GM23338 (cell line): Measurements from ENCODE around the gene ALDH18A1. TPM values are rescaled to one million over a fixed set of nuclear protein-coding genes. Genes with fewer than 3 reads are reported as not detected.

Source experiments
- ATAC-seq: fragments of 200-7000 bp; cut with Tn5 transposase; 3 replicates; pipeline ENCODE4 v1.9.1; 2020
- DNase-seq: peaks from one replicate; pipeline ENCODE4 v3.0.0-alpha.2; 2015; ENCODE audit warnings: low spot score
- H2AFZ ChIP-seq: fragments of 200-600 bp; sonication (generic); 2 replicates; pipeline ENCODE4 v1.8.0; 2016; ENCODE audit warnings: antibody characterized with exemption, mild to moderate bottlenecking, moderate library complexity
- H3F3A ChIP-seq: fragments of 200-600 bp; sonication (generic); replicated peaks from 2 replicates; pipeline ENCODE4 v1.8.0; 2017; ENCODE audit warnings: antibody characterized with exemption, mixed run types, low read depth
- H3K27ac ChIP-seq: fragments of 200-600 bp; sonication (generic); 2 replicates; pipeline ENCODE4 v1.6.1; 2016; ENCODE audit warnings: low read depth
- H3K27me3 ChIP-seq: fragments of 200-600 bp; sonication (generic); 2 replicates; pipeline ENCODE4 v1.8.0; 2016; ENCODE audit warnings: mild to moderate bottlenecking, mixed run types, moderate library complexity; ENCODE audit not compliant: insufficient read depth
- H3K36me3 ChIP-seq: fragments of 200-600 bp; sonication (generic); 2 replicates; pipeline ENCODE4 v1.8.0; 2016; ENCODE audit warnings: mild to moderate bottlenecking; ENCODE audit not compliant: insufficient read depth
- H3K4me1 ChIP-seq: fragments of 200-600 bp; sonication (generic); 2 replicates; pipeline ENCODE4 v1.8.0; 2016; ENCODE audit warnings: mild to moderate bottlenecking, moderate library complexity; ENCODE audit not compliant: insufficient read depth
- H3K4me2 ChIP-seq: fragments of 200-600 bp; sonication (generic); 2 replicates; pipeline ENCODE4 v1.7.1; 2017; ENCODE audit warnings: mixed run types
- H3K4me3 ChIP-seq: fragments of 200-600 bp; sonication (generic); 2 replicates; pipeline ENCODE4 v1.6.1; 2016; ENCODE audit warnings: mixed run types
- H3K79me2 ChIP-seq: fragments of 200-600 bp; sonication (generic); replicated peaks from 2 replicates; pipeline ENCODE4 v1.8.0; 2017; ENCODE audit warnings: mild to moderate bottlenecking; ENCODE audit not compliant: insufficient read depth
- H3K9me2 ChIP-seq: fragments of 200-600 bp; sonication (generic); 2 replicates; pipeline ENCODE4 v1.8.0; 2017; ENCODE audit not compliant: insufficient read depth
- H4K20me1 ChIP-seq: fragments of 200-600 bp; sonication (generic); replicated peaks from 2 replicates; pipeline ENCODE4 v1.8.0; 2017; ENCODE audit warnings: mild to moderate bottlenecking; ENCODE audit not compliant: insufficient read depth
- H3K27ac Mint-ChIP-seq: 2 replicates; pipeline ENCODE4 v1.8.0; 2020; ENCODE audit warnings: inconsistent platforms, mild to moderate bottlenecking, moderate library complexity, mixed read lengths
- H3K27me3 Mint-ChIP-seq: 3 replicates; pipeline ENCODE4 v1.8.0; 2022; ENCODE audit warnings: low read depth, mild to moderate bottlenecking, moderate library complexity, mixed read lengths, inconsistent platforms; ENCODE audit not compliant: insufficient read depth, poor library complexity
- H3K36me3 Mint-ChIP-seq: 3 replicates; pipeline ENCODE4 v1.8.0; 2021; ENCODE audit warnings: low read depth, mild to moderate bottlenecking, inconsistent platforms, moderate library complexity, mixed read lengths
- H3K4me1 Mint-ChIP-seq: 3 replicates; pipeline ENCODE4 v1.8.0; 2020; ENCODE audit warnings: mild to moderate bottlenecking, inconsistent platforms, mixed read lengths
- H3K4me3 Mint-ChIP-seq: 3 replicates; pipeline ENCODE4 v1.8.0; 2021; ENCODE audit warnings: moderate library complexity, mild to moderate bottlenecking, inconsistent platforms, mixed read lengths
- H3K9me3 Mint-ChIP-seq: 3 replicates; pipeline ENCODE4 v1.8.0; 2020; ENCODE audit warnings: moderate library complexity, mild to moderate bottlenecking, inconsistent platforms, mixed read lengths
- CREB1 ChIP-seq: fragments of 250-450 bp; sonication (Bioruptor Pico); IDR thresholded peaks from 2 replicates; pipeline ENCODE4 v1.5.0; 2020; ENCODE audit warnings: low read depth, mild to moderate bottlenecking, moderate library complexity
- CTCF ChIP-seq, 2 experiments: fragments of 200-600 bp in 1 of 2; sonication (generic) in 1 of 2; conservative IDR thresholded peaks; 2 replicates each; pipeline versions ENCODE4 v1.5.1 to v1.6.1; 2016 to 2017; ENCODE audit warnings: antibody characterized with exemption in 2 of 2, low read depth in 2 of 2, mild to moderate bottlenecking in 2 of 2, moderate library complexity in 1 of 2
- EZH2phosphoT487 ChIP-seq: fragments of 200-600 bp; sonication (generic); IDR thresholded peaks from one replicate; pipeline ENCODE4 v1.8.1; 2018; ENCODE audit warnings: antibody characterized with exemption; ENCODE audit not compliant: unreplicated experiment
- REST ChIP-seq: IDR thresholded peaks from one replicate; pipeline ENCODE4 v1.6.1; 2018; ENCODE audit warnings: antibody characterized with exemption; ENCODE audit not compliant: unreplicated experiment
- ZNF114 ChIP-seq: fragments of 250-450 bp; sonication (Bioruptor Pico); IDR thresholded peaks from 2 replicates; pipeline ENCODE4 v1.5.0; 2020; ENCODE audit warnings: mild to moderate bottlenecking, moderate library complexity
- ZNF462 ChIP-seq: fragments of 250-450 bp; sonication (Bioruptor Pico); IDR thresholded peaks from 2 replicates; pipeline ENCODE4 v1.5.0; 2020; ENCODE audit warnings: mild to moderate bottlenecking, moderate library complexity
- polyA plus RNA-seq: library from polyadenylated mRNA; unstranded; fragments of >200 nt; fragmentation: Nextera tagmentation; extraction: Ambion mirVana; gene quantifications from 2 replicates; pipeline ENCODE4 v1.2.1, GENCODE V29; 2016
- total RNA-seq: library from RNA; depleted of rRNA; stranded (reverse); fragments of >200 nt; shearing (Covaris generic); gene quantifications from 2 replicates; pipeline ENCODE4 v1.2.3, GENCODE V29; 2014

Gene ALDH18A1
- total and polyA plus RNA-seq, 2 experiments from 2014 or later = 35.1 to 117 TPM

GRCh38 chr10:95694665-95695064 is 38.2 kb upstream of the ALDH18A1 start:
- Mint-ChIP-seq H3K27me3 (peaks cover 5% of the 10 kb centered on the region), H3K4me1 (peaks cover 17% of the 10 kb centered on the region; the same call in 2 of the 3 replicates), H3K27ac (no peak overlapping the region), H3K36me3 (peaks cover 22% of the 10 kb centered on the region), H3K4me3 (no peak overlapping the region), H3K9me3 (peaks cover 23% of the 10 kb centered on the region)
- Histone ChIP-seq H3K27ac (no peak overlapping the region), H3K36me3 (peaks cover 19% of the 10 kb centered on the region), H3F3A (no peaks in the 10 kb centered on the region), H4K20me1 (0 out of 2 replicates have a peak, but pooled peaks cover 4% of the 10 kb centered on the region), H3K4me1 (peaks cover 8% of the 10 kb centered on the region; the same call in 1 of the 2 replicates), H3K27me3 (no peaks in the 10 kb centered on the region), H3K4me3 (no peak overlapping the region), H3K79me2 (peaks cover 32% of the 10 kb centered on the region), H2AFZ (peak overlapping the region; percentile 4; the same call in 1 of the 2 replicates), H3K4me2 (no peak overlapping the region), H3K9me2 (peaks cover 3% of the 10 kb centered on the region; the same call in 1 of the 2 replicates)
- DNase-seq = no peak
- ATAC-seq = no peak
- TF ChIP-seq ZNF114 (no peak), ZNF462 (no peak)

- peak within 1 kb of the TSS; percentile 97 for H3K4me3 Mint-ChIP-seq
- no peaks in the 10 kb centered on the region for H3F3A ChIP-seq
- peak within 1 kb of the TSS; percentile 96 for H3K4me2 ChIP-seq
- H3K9me3 Mint-ChIP-seq = peaks cover 16% of the 10 kb centered on the region
- H4K20me1 ChIP-seq = 0 out of 2 replicates have a peak, but pooled peaks cover 4% of the 10 kb centered on the region
- no peaks in the 10 kb centered on the region for H3K27me3 ChIP-seq
- H3K36me3 Mint-ChIP-seq = peaks cover 27% of the 10 kb centered on the region
- H3K36me3 ChIP-seq = peaks cover 15% of the 10 kb centered on the region
- H3K79me2 ChIP-seq = peaks cover 32% of the 10 kb centered on the region
- peak within 1 kb of the TSS; percentile 81; the same call in 1 of the 2 replicates for H2AFZ ChIP-seq
- ATAC-seq (peak; percentile 99), DNase-seq (peak; percentile 100)
- H3K9me2 ChIP-seq = peaks cover 3% of the 10 kb centered on the region; the same call in 1 of the 2 replicates
- H3K4me1 Mint-ChIP-seq = peaks cover 17% of the 10 kb centered on the region; the same call in 2 of the 3 replicates
- H3K4me3 ChIP-seq = peak within 1 kb of the TSS; percentile 82
- H3K4me1 ChIP-seq = peaks cover 8% of the 10 kb centered on the region; the same call in 1 of the 2 replicates
- H3K27ac ChIP-seq = peak within 1 kb of the TSS; percentile 67; the same call in 1 of the 2 replicates
- peaks cover 5% of the 10 kb centered on the region for H3K27me3 Mint-ChIP-seq
- H3K27ac Mint-ChIP-seq = peak within 1 kb of the TSS; percentile 99
- TF ChIP-seq CREB1 (peak; percentile 91), CTCF (conservative IDR thresholded peaks at IDR 0.05; ENCODE audit: low read depth in 2 of 2) (peak; percentile 93 to 100), REST (no peak), EZH2phosphoT487 (no peak)
These were observed 37.4 kb upstream of the ALDH18A1 start, which contains the start of gene TCTN3 for GRCh38 chr10:95693668-95694534. TCTN3 (minus strand) TSS chr10:95693927; CDS start chr10:95693899, 28 bp downstream.
